Thymus (tissue), 11 donors: Measurements from ENCODE around the gene PAXX. TPM values are rescaled to one million over a fixed set of nuclear protein-coding genes. Genes with fewer than 3 reads are reported as not detected.

ENCODE experiments used
- DNase-seq, 9 donors: peaks; one replicate each; pipeline ENCODE4 v3.0.0-alpha.2; 2013; ENCODE audit warnings: low spot score in 9 of 9, low read depth in 6 of 9, missing footprints in 1 of 9
- H3K27ac ChIP-seq, 2 donors: one replicate each; pipeline ENCODE4 v1.5.1; 2013; ENCODE audit warnings: control low read depth in 1 of 2, low read depth in 1 of 2, low read length in 1 of 2, mild to moderate bottlenecking in 1 of 2, moderate library complexity in 1 of 2
- H3K27me3 ChIP-seq, 2 donors: one replicate each; pipeline ENCODE4 v1.5.1; 2013; ENCODE audit warnings: low read length in 1 of 2; ENCODE audit not compliant: control insufficient read depth in 2 of 2, insufficient read depth in 1 of 2
- H3K36me3 ChIP-seq, 2 donors: one replicate each; pipeline ENCODE4 v1.5.1; 2013; ENCODE audit warnings: low read length in 1 of 2, mild to moderate bottlenecking in 1 of 2, moderate library complexity in 1 of 2; ENCODE audit not compliant: control insufficient read depth in 2 of 2, insufficient read depth in 2 of 2
- H3K4me1 ChIP-seq, 2 donors: one replicate each; pipeline ENCODE4 v1.5.1; 2013; ENCODE audit warnings: low read length in 2 of 2; ENCODE audit not compliant: control insufficient read depth in 2 of 2, insufficient read depth in 2 of 2
- H3K4me3 ChIP-seq, 2 donors: one replicate each; pipeline ENCODE4 v1.5.1; 2013; ENCODE audit warnings: low read length in 2 of 2, control low read depth in 1 of 2, mild to moderate bottlenecking in 1 of 2
- H3K9me3 ChIP-seq, 2 donors: one replicate each; pipeline ENCODE4 v1.5.1; 2013; ENCODE audit warnings: low read length in 1 of 2, mild to moderate bottlenecking in 1 of 2; ENCODE audit not compliant: control insufficient read depth in 2 of 2, insufficient read depth in 1 of 2
- WGBS: extraction: QIAGEN DNeasy Blood & Tissue Kit; methylation state at CpG from one replicate; pipeline ENCODE4 v1.1.7; 2013; 5-methylcytosine and 5-hydroxymethylcytosine counted together
- polyA plus RNA-seq: library from polyadenylated mRNA; stranded (reverse); fragments of 200-250 nt; gene quantifications from one replicate; pipeline ENCODE4 v1.2.3, GENCODE V29; 2013
- total RNA-seq: library from RNA; stranded (reverse); fragments of 120-200 nt; gene quantifications from one replicate; pipeline ENCODE4 v1.2.4, GENCODE V29; 2013
- donor health status: healthy.

The PAXX gene
- total and polyA plus RNA-seq, 2 donors: 68.9 to 431 TPM

GRCh38 chr9:137040568-137040967 lies 48.3 kb downstream of the PAXX start:
- Histone ChIP-seq H3K4me1 (peaks cover 0 to 9% of the 10 kb centered on the region in 2 donors), H3K36me3 (no peaks in the 10 kb centered on the region), H3K27ac (no peak overlapping the region), H3K27me3 (peaks cover 28 to 54% of the 10 kb centered on the region in 2 donors), H3K9me3 (peaks cover 0 to 4% of the 10 kb centered on the region in 2 donors), H3K4me3 (no peak overlapping the region)
- 94% methylated on average over 23 of the region's 23 CpGs for WGBS
- no peak for DNase-seq

GRCh38 chr9:137041124-137041523 lies 48.9 kb downstream of the PAXX start:
- Histone ChIP-seq H3K4me3 (no peak overlapping the region), H3K27ac (no peak overlapping the region), H3K9me3 (peaks cover 0 to 4% of the 10 kb centered on the region in 2 donors), H3K4me1 (peaks cover 0 to 10% of the 10 kb centered on the region in 2 donors), H3K36me3 (no peaks in the 10 kb centered on the region), H3K27me3 (peaks cover 34 to 58% of the 10 kb centered on the region in 2 donors)
- DNase-seq: no peak
- WGBS: 86% methylated on average over 16 of the region's 16 CpGs

- peaks cover 52 to 74% of the 10 kb centered on the region in 2 donors for H3K27me3 ChIP-seq
- no peak overlapping the region for H3K4me3 ChIP-seq
- peaks cover 0 to 16% of the 10 kb centered on the region in 2 donors for H3K4me1 ChIP-seq
- 93% methylated on average over 36 of the region's 36 CpGs for WGBS
- peaks cover 0 to 4% of the 10 kb centered on the region in 2 donors for H3K9me3 ChIP-seq
- no peak for DNase-seq
- no peaks in the 10 kb centered on the region for H3K36me3 ChIP-seq
- H3K27ac ChIP-seq: no peak overlapping the region
Measured at GRCh38 chr9:137042751-137043727, 50.8 kb downstream of the PAXX start.

Other genes starting within 250 kb of the PAXX start
Only the 30 nearest of the 39 such genes appear.
- 81.0 TPM for gene TMEM141, start 201.1 kb upstream of the PAXX start, total RNA-seq
- 81.0 TPM for gene TMEM141, start 201.1 kb upstream of the PAXX start, polyA plus RNA-seq
- gene CCDC183, start 196.1 kb upstream of the PAXX start, total RNA-seq: 3.2 TPM
- gene CCDC183, start 196.1 kb upstream of the PAXX start, polyA plus RNA-seq: 5.0 TPM
- 43.4 TPM for gene RABL6, start 184.5 kb upstream of the PAXX start, total RNA-seq
- 55.1 TPM for gene RABL6, start 184.5 kb upstream of the PAXX start, polyA plus RNA-seq
- 0.42 TPM for gene AJM1, start 149.9 kb upstream of the PAXX start, total RNA-seq
- 1.8 TPM for gene AJM1, start 149.9 kb upstream of the PAXX start, polyA plus RNA-seq
- gene PHPT1, start 143.0 kb upstream of the PAXX start, total RNA-seq: 66.5 TPM
- 85.7 TPM for gene PHPT1, start 143.0 kb upstream of the PAXX start, polyA plus RNA-seq
- 1.3 TPM for gene MAMDC4, start 140.1 kb upstream of the PAXX start, total RNA-seq
- 14.0 TPM for gene MAMDC4, start 140.1 kb upstream of the PAXX start, polyA plus RNA-seq
- 410 TPM for gene EDF1, start 126.1 kb upstream of the PAXX start, total RNA-seq
- gene EDF1, start 126.1 kb upstream of the PAXX start, polyA plus RNA-seq: 407 TPM
- gene TRAF2, start 105.9 kb upstream of the PAXX start, total RNA-seq: 12.8 TPM
- 18.8 TPM for gene TRAF2, start 105.9 kb upstream of the PAXX start, polyA plus RNA-seq
- 101 TPM for gene FBXW5, start 47.7 kb upstream of the PAXX start, total RNA-seq
- 162 TPM for gene FBXW5, start 47.7 kb upstream of the PAXX start, polyA plus RNA-seq
- 2.2 TPM for gene C8G, start 47.2 kb upstream of the PAXX start, total RNA-seq
- gene C8G, start 47.2 kb upstream of the PAXX start, polyA plus RNA-seq: 6.5 TPM
- 4.2 TPM for gene LCN12, start 40.1 kb upstream of the PAXX start, total RNA-seq
- 14.4 TPM for gene LCN12, start 40.1 kb upstream of the PAXX start, polyA plus RNA-seq
- 5.0 TPM for gene PTGDS, start 14.9 kb upstream of the PAXX start, total RNA-seq
- gene PTGDS, start 14.9 kb upstream of the PAXX start, polyA plus RNA-seq: 137 TPM
- 0.19 TPM for gene LCNL1, start 9.4 kb upstream of the PAXX start, total RNA-seq
- gene LCNL1, start 9.4 kb upstream of the PAXX start, polyA plus RNA-seq: 5.0 TPM
- 13.6 TPM for gene CLIC3, start 4.1 kb downstream of the PAXX start, total RNA-seq
- 44.6 TPM for gene CLIC3, start 4.1 kb downstream of the PAXX start, polyA plus RNA-seq
- gene ABCA2, start 35.8 kb downstream of the PAXX start, total RNA-seq: 4.2 TPM
- 37.3 TPM for gene ABCA2, start 35.8 kb downstream of the PAXX start, polyA plus RNA-seq
- gene FUT7, start 39.7 kb downstream of the PAXX start, total RNA-seq: 0.99 TPM
- 4.6 TPM for gene FUT7, start 39.7 kb downstream of the PAXX start, polyA plus RNA-seq
- 4.8 TPM for gene NPDC1, start 53.8 kb downstream of the PAXX start, total RNA-seq
- 71.1 TPM for gene NPDC1, start 53.8 kb downstream of the PAXX start, polyA plus RNA-seq
- gene ENTPD2, start 61.6 kb downstream of the PAXX start, total RNA-seq: 0.09 TPM
- gene ENTPD2, start 61.6 kb downstream of the PAXX start, polyA plus RNA-seq: 0.27 TPM
- 6.3 TPM for gene SAPCD2, start 78.1 kb downstream of the PAXX start, total RNA-seq
- 0.87 TPM for gene SAPCD2, start 78.1 kb downstream of the PAXX start, polyA plus RNA-seq
- 1.9 TPM for gene UAP1L1, start 85.1 kb downstream of the PAXX start, total RNA-seq
- gene UAP1L1, start 85.1 kb downstream of the PAXX start, polyA plus RNA-seq: 9.4 TPM
- gene MAN1B1, start 94.6 kb downstream of the PAXX start, total RNA-seq: 26.8 TPM
- gene MAN1B1, start 94.6 kb downstream of the PAXX start, polyA plus RNA-seq: 107 TPM
- gene DPP7, start 122.3 kb downstream of the PAXX start, total RNA-seq: 112 TPM
- gene DPP7, start 122.3 kb downstream of the PAXX start, polyA plus RNA-seq: 476 TPM
- 0.19 TPM for gene GRIN1, start 146.7 kb downstream of the PAXX start, total RNA-seq
- gene GRIN1, start 146.7 kb downstream of the PAXX start, polyA plus RNA-seq: 0.18 TPM
- gene LRRC26, start 177.6 kb downstream of the PAXX start, total RNA-seq: 0.28 TPM
- gene LRRC26, start 177.6 kb downstream of the PAXX start, polyA plus RNA-seq: 0.05 TPM
- not detected for gene TMEM210, start 179.6 kb downstream of the PAXX start, total RNA-seq
- 0.07 TPM for gene TMEM210, start 179.6 kb downstream of the PAXX start, polyA plus RNA-seq
- 19.1 TPM for gene ANAPC2, start 196.1 kb downstream of the PAXX start, total RNA-seq
- gene ANAPC2, start 196.1 kb downstream of the PAXX start, polyA plus RNA-seq: 69.4 TPM
- 85.2 TPM for gene SSNA1, start 196.3 kb downstream of the PAXX start, total RNA-seq
- 74.9 TPM for gene SSNA1, start 196.3 kb downstream of the PAXX start, polyA plus RNA-seq
- gene TPRN, start 208.3 kb downstream of the PAXX start, total RNA-seq: 2.7 TPM
- 6.2 TPM for gene TPRN, start 208.3 kb downstream of the PAXX start, polyA plus RNA-seq
- 20.6 TPM for gene TMEM203, start 213.2 kb downstream of the PAXX start, total RNA-seq
- gene TMEM203, start 213.2 kb downstream of the PAXX start, polyA plus RNA-seq: 47.2 TPM
- gene NDOR1, start 213.3 kb downstream of the PAXX start, total RNA-seq: 4.7 TPM
- gene NDOR1, start 213.3 kb downstream of the PAXX start, polyA plus RNA-seq: 20.4 TPM